ENCODE results near the gene CSNK1G3. TPM values are rescaled to one million over a fixed set of nuclear protein-coding genes. Genes with fewer than 3 reads are reported as not detected.

The CSNK1G3 gene
- total RNA-seq (2012; rRNA removed): 26.2 and 45.3 TPM in 2 replicates
- 14.0 and 16.4 TPM in 2 replicates for polyA plus RNA-seq (2012; rRNA removed)
- polyA plus RNA-seq (2012; cell fraction: cytosol; rRNA removed): 8.6 and 10.5 TPM in 2 replicates
- polyA plus RNA-seq (2012; cell fraction: nucleus; rRNA removed; ENCODE audit: low replicate concordance): 6.6 and 11.1 TPM in 2 replicates
- percentile 85 among the genes with signal in this experiment for Bru-seq, nascent RNA
- percentile 62 among the genes with signal in this experiment for BruChase-seq, experiment 1, labeled RNA remaining after a 6-hour chase
- BruChase-seq, experiment 2, labeled RNA remaining after a 2-hour chase: percentile 77 among the genes with signal in this experiment
- long read RNA-seq, full-length matches to known transcripts: 26 of 64 reads
- long read RNA-seq, partial matches to known transcripts: 2 of 64 reads
- long read RNA-seq, other reads (novel, unspliced or antisense): 36 of 64 reads

DNA sequence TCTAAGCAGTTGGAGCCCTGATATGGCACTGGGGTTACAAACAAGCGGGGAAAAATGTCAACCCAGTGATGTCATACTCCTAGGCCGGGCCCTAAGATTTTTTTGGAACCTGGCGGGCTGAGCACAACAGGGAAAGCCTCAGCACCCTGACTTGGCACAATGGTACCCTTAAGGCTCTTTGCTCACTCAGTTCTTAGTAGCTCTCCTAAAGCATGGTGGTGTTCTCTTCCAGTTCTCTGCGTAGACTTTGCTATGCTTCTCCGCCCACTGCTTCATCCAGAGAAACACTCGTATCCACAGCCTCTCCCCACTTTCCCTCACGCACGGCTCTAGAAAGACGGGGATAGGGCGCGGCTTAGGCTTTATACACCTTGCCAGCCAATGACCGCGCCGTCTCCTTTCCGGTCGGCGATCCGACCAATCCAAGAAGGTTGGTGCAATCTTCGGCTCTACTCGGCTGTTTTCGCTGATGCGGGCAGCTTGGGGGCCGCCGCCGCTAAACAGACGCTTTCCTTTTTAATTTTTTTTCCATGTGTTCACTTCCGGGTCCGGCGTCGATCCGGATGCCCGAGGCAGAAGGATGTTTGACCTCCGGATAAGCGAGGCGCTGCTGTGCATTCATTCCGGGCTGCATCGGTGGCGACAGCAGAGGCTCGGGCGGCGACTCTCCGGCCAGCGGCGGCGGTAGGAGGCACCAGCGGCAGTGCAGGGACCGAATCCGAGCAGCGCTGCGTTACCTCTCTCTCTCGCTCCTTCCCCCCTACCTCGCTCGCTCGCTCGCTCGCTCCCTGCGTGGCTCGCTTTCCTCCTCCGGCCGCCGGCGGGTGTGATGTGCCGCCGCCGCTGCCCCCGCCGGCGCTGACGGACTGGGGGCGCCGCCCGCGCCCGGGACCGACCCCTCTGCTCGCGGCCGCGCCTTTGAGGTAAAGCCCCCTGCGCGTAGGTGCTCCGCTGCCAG is at the start of gene CSNK1G3:
Gene CSNK1G3 (plus strand): TSS at position 530 of the 958 bp plus-strand sequence. CDS start 33,487 bp downstream, outside the sequence.
- ChIA-PET CTCF (interaction anchor here (1.3 kb wide), 1 partner anchor 88 kb away, joined by 3 read pairs; no protein-coding TSS in a partner anchor), POLR2A (ENCODE audit: unreplicated experiment) (interaction anchor here (0.6 to 1.0 kb wide), 3 partner anchors 23 to 1158 kb away, joined by 3 to 5 read pairs (median 3); no protein-coding TSS in a partner anchor)
- no TSS peak for BruUV-seq (replicated peaks)
- in situ Hi-C loops (cut with MboI; ENCODE audit: low sequenced_read_pairs) (no loop called here), intact Hi-C loops (cut with micrococcal nuclease) (loop anchor here (1.0 to 2.0 kb wide), 2 partner anchors 89 to 99 kb away; partner anchors contain the start of gene CEP120), dilution Hi-C loops (cut with HindIII; ENCODE audit: low sequenced_read_pairs, unreplicated experiment) (no loop called here)
- Histone ChIP-seq H3K27me3 (ENCODE audit: control insufficient read depth, insufficient read depth, low read length) (no peaks in the 10 kb centered on the region), H3K27ac (ENCODE audit: insufficient read depth, low read length) (peak within 1 kb of the TSS; percentile 90), H4K91ac (ENCODE audit: insufficient read depth, low read depth, low read length) (peak within 1 kb of the TSS; percentile 60), H3K79me1 (ENCODE audit: low read depth in 1 of 2, low read length in 2 of 2) (peaks cover 5 to 24% of the 10 kb centered on the region in 2 experiments; a peak in 3 of 4 replicates), H3K9me1 (ENCODE audit: insufficient read depth, low read length) (peaks cover 5% of the 10 kb centered on the region), H4K20me1 (ENCODE audit: insufficient read depth, low read length) (peaks cover 14% of the 10 kb centered on the region), H2BK120ac (ENCODE audit: low read depth, low read length) (peak within 1 kb of the TSS; percentile 60), H2BK5ac (ENCODE audit: low read depth, low read length, poor library complexity, severe bottlenecking) (peak within 1 kb of the TSS; percentile 81), H2AK9ac (replicated peaks; ENCODE audit: low read depth, low read length, poor library complexity) (peak within 1 kb of the TSS; percentile 93), H3K4me2 (ENCODE audit: low read depth, low read length) (peak within 1 kb of the TSS; percentile 99), H3K56ac (ENCODE audit: extremely low read depth, insufficient read depth, low read length) (peak within 1 kb of the TSS; percentile 80), H3K23ac (ENCODE audit: low read depth, low read length) (peak within 1 kb of the TSS; percentile 91), H3K4ac (ENCODE audit: low read depth, low read length) (peak within 1 kb of the TSS; percentile 83), H3K36me3 (ENCODE audit: control insufficient read depth, insufficient read depth, low read length) (no peaks in the 10 kb centered on the region), H2AK5ac (ENCODE audit: low read depth, low read length) (peak within 1 kb of the TSS; percentile 83; the same call in 1 of the 2 replicates), H3K9ac (ENCODE audit: low read depth, low read length) (peak within 1 kb of the TSS; percentile 87), H3K9me3 (ENCODE audit: control insufficient read depth, insufficient read depth, low read length) (no peaks in the 10 kb centered on the region), H2BK20ac (ENCODE audit: low read depth, low read length) (no peak within 1 kb of the TSS), H3K18ac (ENCODE audit: low read depth, low read length) (peak within 1 kb of the TSS; percentile 49), H2BK15ac (ENCODE audit: low read depth, low read length) (peak within 1 kb of the TSS; percentile 39; the same call in 2 of the 3 replicates), H2AFZ (replicated peaks; ENCODE audit: low read length, poor library complexity) (peak within 1 kb of the TSS; percentile 98), H4K5ac (ENCODE audit: low read depth, low read length) (peak within 1 kb of the TSS; percentile 70), H3K4me1 (ENCODE audit: control insufficient read depth, insufficient read depth, low read length) (peaks cover 2% of the 10 kb centered on the region; the same call in 1 of the 2 replicates), H3K14ac (replicated peaks; ENCODE audit: low read depth, low read length) (peak within 1 kb of the TSS; percentile 91), H4K8ac (ENCODE audit: low read depth in 2 of 2, low read length in 2 of 2) (peak within 1 kb of the TSS; percentile 70 to 82), H3K4me3 (ENCODE audit: insufficient read depth, low read depth, low read length) (peak within 1 kb of the TSS; percentile 74)
- peak; percentile 96 for ATAC-seq (ENCODE audit: low read depth)
- DNase-seq: peak; percentile 97
- TF ChIP-seq MAFK (IDR thresholded peaks at IDR 0.05; ENCODE audit: low read depth, low read length) (peak; percentile 81), SMC3 (IDR thresholded peaks at IDR 0.05; ENCODE audit: low read depth, low read length) (no peak), POLR2A (IDR thresholded peaks at IDR 0.05; ENCODE audit: low read depth, low read length) (peak; percentile 97), USF2 (IDR thresholded peaks at IDR 0.05; ENCODE audit: low read depth, low read length) (no peak), MAZ (IDR thresholded peaks at IDR 0.05; ENCODE audit: borderline replicate concordance, low read depth, low read length) (peak; percentile 25; the same call in 1 of the 2 replicates), CEBPB (IDR thresholded peaks at IDR 0.05; ENCODE audit: low read depth, low read length) (peak; percentile 80)
- WGBS, 2 experiments (ENCODE audit: extremely low coverage in 2 of 2, insufficient read length in 1 of 2): 1% methylated on average over 24 of the region's 82 CpGs; no CpG with 5 or more reads in 1 of the 2 experiments

All from IMR-90 (cell line).